GM18507 (cell line): ENCODE data around the gene GALNT1.

Source experiments
- DNase-seq: peaks from one replicate; pipeline ENCODE4 v3.0.0; 2011; ENCODE audit warnings: low read depth; ENCODE audit not compliant: insufficient read length; ENCODE audit errors: extremely low spot score
- FAIRE-seq: peaks from 2 replicates; lab custom pipeline; 2011; peaks lifted over from hg19 to GRCh38; lab: Jason Lieb, UNC

Gene GALNT1

DNA sequence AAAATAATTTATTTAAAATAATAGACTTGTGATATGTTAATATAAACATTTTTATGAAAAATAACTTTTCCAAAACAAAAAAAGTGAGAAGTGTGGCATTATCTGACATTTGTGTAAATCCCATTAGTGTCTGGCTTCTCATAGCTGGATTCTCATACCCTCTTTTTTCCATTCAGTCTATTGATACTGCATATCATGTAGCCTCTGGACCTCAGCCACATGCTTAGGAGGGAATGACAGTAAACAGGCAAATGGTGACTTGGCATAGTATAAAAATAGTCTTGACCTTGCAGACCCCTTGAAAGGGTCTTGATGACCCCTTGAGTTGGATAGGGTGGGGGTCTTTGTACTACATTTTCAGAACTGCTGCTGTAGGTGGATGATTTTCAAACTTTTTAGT lies 29.2 kb downstream of the GALNT1 start:
- no peak for DNase-seq
- no peak for FAIRE-seq

DNA sequence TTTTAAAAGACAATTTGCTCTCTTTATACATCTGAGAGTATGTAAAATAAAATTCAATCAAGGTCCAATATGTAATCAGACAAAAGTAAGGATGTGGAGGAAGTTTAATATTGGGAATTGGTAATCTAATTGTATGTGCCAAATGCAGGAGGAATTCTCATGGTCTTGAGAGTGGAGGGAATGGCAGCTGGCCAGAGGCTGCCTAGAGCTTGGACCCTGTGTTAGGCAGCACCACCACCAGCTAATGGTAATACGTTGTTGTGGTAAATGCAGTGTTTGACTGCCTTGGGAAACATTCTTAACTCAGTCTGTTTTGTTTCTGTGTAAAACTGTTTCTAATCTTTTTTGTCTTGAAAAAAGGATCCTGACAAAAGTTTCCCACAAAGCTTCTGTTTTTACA lies 30.0 kb downstream of the GALNT1 start:
- DNase-seq = no peak
- FAIRE-seq = no peak

DNA sequence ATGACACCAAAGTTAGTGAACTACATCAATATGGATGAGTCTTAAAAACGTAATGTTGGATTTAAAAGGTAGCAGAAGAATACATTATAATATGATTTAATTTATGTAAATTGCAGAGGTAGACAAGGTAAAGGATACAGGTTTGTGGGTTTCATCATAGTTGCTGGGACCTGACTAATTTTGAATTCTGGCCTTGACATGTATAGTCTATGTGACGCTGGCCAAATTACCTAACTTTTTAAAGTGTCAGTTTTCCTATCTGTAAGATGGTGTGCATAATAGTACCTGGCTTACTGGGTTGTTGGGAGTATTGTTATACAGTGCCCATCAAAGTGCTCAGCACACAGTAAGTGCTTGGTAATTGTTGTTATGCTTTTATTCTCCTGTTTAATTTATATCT lies 34.5 kb downstream of the GALNT1 start:
- FAIRE-seq (no peak), DNase-seq (no peak)

GRCh38 chr18:35616664-35617423 lies 35.3 kb downstream of the GALNT1 start:
- FAIRE-seq (peak; percentile 98), DNase-seq (peak; percentile 51)

DNA sequence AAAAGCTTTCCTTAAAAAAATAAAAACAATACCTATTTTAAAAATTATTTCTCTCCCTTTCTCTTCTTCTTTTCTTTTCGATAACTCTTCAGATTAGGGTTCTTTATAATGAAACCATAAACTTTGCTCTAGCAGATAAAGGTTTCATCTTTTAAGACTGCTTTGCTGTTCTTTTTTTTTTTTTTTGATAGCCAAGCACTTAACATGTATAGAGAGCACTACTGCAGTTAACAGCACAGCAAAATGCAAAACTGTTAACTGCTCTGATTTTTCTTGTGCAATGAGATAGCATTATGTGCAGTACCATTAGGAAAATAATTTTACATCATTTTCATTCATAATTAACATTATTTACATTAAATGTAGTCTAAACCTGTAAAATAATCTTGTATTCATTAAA lies 36.3 kb downstream of the GALNT1 start:
- no peak for FAIRE-seq

GRCh38 chr18:35618289-35618688 lies 36.7 kb downstream of the GALNT1 start:
- FAIRE-seq = no peak

More for the DNA sequence above, 36.3 kb downstream of the GALNT1 start:
- no peak for DNase-seq

GRCh38 chr18:35618696-35619095 lies 37.2 kb downstream of the GALNT1 start:
- DNase-seq = no peak
- peak; percentile 49 for FAIRE-seq

More at GRCh38 chr18:35618289-35618688, 36.7 kb downstream of the GALNT1 start:
- no peak for DNase-seq

DNA sequence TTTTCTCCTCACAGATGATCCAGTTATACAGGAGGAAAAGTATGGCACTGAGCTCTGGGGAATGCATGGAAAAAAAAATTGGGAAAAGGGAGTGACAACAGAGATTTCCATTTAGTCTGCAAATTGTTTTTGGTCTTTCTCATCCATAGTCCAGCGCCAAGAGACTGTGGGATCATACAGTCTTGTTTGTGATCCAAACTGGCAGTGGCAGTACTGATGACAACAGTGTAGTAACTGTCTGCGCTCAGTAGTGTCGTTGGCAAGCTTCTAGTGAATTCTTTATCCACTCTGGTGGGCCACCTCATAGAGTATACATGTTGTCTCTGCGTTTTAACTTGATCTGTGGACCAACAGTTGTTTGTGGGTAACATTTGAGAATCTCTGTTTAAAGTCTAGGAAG lies 37.9 kb downstream of the GALNT1 start:
- DNase-seq = no peak
- FAIRE-seq = no peak

- FAIRE-seq (no peak), DNase-seq (no peak)
Observed at GRCh38 chr18:35619941-35620340, 38.4 kb downstream of the GALNT1 start.

DNA sequence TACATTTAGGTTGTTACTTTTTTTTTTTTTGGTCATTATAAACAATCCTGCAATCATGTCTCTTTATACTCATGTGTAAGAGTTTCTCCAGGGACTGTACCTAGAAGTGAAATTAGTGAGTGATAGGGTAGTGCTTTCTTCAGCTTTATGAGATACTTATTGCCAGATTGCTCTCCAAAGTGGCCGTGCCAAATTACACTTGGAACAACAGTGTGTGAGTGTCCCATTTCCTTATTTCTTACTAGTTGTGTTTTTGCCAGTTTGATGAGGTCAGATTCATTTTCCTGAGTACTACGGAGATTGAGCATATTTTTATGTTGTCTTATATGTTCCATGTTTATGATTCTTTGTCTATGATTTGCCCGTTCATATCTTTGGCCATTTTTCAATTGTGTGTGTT lies 39.2 kb downstream of the GALNT1 start:
- no peak for FAIRE-seq
- DNase-seq = no peak

- FAIRE-seq (peak; percentile 50), DNase-seq (no peak)
Observed at GRCh38 chr18:35623255-35623654, 41.7 kb downstream of the GALNT1 start.

- peak; percentile 69 for FAIRE-seq
Observed at GRCh38 chr18:35624146-35624545, 42.6 kb downstream of the GALNT1 start.

GRCh38 chr18:35625232-35625631 lies 43.7 kb downstream of the GALNT1 start:
- FAIRE-seq (no peak), DNase-seq (no peak)

More at GRCh38 chr18:35624146-35624545, 42.6 kb downstream of the GALNT1 start:
- DNase-seq = no peak

- no peak for FAIRE-seq
Observed at GRCh38 chr18:35633761-35634160, 52.2 kb downstream of the GALNT1 start.

GRCh38 chr18:35634323-35634722 lies 52.8 kb downstream of the GALNT1 start:
- DNase-seq (no peak), FAIRE-seq (no peak)

More at GRCh38 chr18:35633761-35634160, 52.2 kb downstream of the GALNT1 start:
- DNase-seq = no peak

GRCh38 chr18:35635170-35635569 lies 53.6 kb downstream of the GALNT1 start:
- FAIRE-seq = no peak

GRCh38 chr18:35637227-35637626 lies 55.7 kb downstream of the GALNT1 start:
- no peak for FAIRE-seq
- no peak for DNase-seq

More at GRCh38 chr18:35635170-35635569, 53.6 kb downstream of the GALNT1 start:
- no peak for DNase-seq

DNA sequence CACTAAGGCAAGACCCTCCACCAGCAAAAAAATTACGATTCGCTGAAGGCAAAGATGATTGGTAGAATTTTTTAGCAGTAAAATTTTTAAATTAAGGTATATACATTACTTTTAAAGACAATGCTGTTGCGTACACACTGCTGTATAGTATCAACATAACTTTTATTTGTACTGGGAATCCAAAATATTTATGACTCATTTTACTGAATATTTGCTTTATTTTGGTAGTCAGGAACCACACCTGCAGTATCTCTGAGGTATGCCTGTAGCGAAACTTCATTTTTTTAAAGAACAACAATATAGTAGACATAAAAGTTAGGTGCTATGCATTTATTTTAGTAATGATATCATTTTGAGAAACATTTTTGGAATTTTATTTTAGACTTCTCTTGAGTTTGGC lies 57.8 kb downstream of the GALNT1 start:
- no peak for DNase-seq
- no peak for FAIRE-seq

- DNase-seq (no peak), FAIRE-seq (no peak)
Observed at GRCh38 chr18:35641467-35641866, 59.9 kb downstream of the GALNT1 start.

DNA sequence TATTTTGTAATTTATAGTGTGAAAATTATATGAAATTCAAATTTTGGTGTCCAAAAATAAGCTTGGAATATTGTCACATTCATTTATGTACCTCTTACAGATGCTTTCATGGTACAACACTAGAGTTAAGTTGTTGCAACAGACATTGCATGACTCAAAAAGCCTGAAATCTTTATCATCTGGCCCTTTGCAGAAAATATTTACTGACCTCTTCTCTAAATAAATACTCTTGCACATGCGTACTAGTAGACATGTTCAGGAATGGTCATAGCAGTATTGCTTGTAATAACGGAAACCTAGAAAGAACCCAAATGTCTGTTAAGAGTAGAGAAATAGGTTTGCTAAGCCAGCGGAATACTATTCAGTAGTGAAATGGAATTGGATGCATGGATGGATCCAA lies 60.4 kb downstream of the GALNT1 start:
- DNase-seq (no peak), FAIRE-seq (no peak)

DNA sequence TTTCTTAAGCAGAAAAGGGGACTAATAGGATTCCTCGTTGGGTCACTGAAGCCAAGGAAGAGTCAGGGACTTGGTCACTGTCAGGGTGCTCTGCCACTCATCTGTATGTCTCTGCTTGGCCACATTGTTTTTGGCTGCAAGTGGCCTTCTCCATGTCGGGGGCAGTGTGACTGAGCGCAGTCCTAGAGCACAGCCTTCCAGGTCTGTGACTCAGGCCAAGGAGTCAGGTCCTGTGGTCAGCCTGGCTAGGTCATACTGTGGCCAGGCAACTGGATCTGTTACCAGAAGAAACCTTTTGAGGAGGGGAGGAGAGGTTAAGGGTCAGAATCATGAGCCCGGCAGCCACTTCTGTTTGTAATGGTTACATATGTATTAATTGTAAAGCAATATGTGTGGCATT lies 61.3 kb downstream of the GALNT1 start:
- no peak for FAIRE-seq
- DNase-seq = no peak
